ENCODE results near the gene TRIP10. TPM values are rescaled to one million over a fixed set of nuclear protein-coding genes. Genes with fewer than 3 reads are reported as not detected.
"Not testable (repeated sequence)": the region's sequence is repeated elsewhere in the genome, so short reads cannot be mapped to it uniquely, and the experiment has no call there.

The TRIP10 gene
- polyA plus RNA-seq, 1 donor, result 48.7 TPM

DNA sequence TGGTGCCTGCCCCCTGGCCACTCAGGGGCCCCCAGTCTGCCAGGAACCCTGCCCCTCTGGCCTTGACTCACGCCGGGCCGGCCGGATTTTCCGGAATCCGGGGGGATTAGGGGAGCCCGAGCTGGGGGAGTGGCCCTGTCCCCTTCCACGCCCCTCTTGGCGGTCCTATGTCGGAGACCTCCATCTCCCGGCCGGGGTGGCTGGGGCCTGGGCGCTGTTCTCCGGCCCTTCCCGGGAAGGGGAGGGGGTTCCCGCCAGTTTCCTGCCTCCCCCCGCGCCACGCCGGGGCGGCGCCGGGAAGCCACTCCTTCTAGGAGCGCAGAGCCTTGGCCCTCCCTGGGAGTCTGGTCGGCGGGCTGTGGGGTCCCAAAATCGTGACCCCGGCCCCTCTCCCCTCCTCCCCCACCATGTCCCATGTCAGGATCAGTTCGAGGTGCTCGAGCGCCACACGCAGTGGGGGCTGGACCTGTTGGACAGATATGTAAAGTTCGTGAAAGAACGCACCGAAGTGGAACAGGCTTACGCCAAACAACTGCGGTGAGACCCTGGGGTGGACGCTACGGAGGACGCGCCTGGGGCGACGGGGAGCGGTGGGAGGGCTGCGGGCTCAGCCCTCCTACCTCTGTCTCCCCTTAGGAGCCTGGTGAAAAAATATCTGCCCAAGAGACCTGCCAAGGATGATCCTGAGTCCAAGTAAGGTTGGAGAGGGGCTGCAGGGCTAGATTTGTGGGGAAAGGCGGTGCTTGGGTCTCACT is 1.3 kb downstream of the TRIP10 start:
- no peak for DNase-seq

DNA sequence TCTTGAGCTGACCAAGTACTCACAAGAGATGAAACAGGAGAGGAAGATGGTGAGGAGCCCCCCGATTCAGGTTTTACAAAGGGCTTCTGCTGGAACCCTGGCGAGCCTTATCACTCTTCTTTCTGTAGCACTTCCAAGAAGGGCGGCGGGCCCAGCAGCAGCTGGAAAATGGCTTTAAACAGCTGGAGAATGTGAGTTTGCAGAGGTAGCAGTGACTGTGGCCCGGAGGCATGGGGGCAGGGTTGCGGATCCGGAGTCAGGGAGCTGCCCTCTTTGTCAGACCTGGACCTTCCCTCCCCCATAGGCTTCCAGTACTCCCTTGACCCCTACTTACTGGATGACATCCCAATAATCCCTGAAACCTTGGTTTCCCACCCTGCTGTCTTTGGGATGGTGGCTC is 3.6 kb downstream of the TRIP10 start:
- no peak for DNase-seq

DNA sequence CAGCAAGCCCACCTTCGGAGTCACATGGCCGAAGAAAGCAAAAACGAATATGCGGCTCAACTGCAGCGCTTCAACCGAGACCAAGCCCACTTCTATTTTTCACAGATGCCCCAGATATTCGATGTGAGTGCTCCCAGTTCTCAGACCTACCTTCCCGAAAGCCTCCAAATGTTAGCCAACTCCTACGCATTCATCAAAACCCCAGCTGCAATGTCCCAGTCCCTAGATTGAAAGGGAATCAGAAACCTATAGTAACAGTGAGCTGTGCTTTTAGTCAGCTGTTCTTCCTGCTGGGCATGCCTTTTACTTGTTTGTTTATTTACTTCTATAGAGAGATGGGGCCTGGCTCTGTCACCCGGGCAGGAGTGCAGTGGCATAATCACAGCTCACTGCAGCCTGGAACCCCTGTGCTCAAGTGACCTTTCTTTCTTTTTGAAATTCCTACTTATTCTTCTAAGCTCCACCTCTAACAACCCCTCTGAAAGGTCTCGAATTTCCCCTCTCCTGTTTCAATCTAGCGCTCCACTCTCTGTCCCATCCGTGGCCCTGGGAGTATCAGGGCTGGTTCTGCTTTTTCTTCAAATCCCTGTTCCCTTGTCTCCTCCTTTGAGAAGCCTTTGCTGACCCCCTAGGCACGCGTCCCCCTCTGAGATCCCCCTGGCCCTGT is 4.4 kb downstream of the TRIP10 start:
- no peak for DNase-seq

DNA sequence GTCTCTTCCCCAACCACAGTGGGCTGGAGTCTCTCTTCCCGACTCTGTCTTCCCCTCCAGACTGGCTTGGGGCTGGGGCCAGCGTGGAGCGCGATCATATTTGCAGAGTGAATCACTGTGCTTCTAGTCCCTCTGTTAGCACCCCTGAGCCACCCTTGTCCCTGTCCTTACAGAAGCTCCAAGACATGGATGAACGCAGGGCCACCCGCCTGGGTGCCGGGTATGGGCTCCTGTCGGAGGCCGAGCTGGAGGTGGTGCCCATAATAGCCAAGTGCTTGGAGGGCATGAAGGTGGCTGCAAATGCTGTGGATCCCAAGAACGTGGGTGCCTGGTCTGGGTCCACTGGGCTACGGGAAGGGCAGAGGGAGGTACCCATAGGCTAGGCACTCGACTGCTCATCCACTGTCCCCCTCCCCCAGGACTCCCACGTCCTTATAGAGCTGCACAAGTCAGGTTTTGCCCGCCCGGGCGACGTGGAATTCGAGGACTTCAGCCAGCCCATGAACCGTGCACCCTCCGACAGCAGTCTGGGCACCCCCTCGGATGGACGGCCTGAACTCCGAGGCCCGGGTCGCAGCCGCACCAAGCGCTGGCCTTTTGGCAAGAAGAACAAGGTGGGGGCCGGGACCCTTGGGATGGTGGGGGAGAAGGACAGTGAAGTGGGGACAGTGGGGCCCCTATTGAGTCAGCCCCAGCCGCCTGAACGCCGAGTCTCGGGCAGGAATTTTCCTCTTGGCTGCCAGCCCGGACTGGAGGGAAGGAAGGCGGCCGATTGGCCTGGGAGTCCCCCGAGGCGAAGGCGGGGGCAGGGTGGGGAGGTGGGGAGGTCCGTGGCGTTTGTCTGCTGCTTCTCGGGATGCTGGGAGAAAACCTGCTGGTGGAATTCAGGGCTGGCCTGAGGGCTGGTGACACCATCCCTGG is 5.2 kb downstream of the TRIP10 start:
- no peak for DNase-seq

DNA sequence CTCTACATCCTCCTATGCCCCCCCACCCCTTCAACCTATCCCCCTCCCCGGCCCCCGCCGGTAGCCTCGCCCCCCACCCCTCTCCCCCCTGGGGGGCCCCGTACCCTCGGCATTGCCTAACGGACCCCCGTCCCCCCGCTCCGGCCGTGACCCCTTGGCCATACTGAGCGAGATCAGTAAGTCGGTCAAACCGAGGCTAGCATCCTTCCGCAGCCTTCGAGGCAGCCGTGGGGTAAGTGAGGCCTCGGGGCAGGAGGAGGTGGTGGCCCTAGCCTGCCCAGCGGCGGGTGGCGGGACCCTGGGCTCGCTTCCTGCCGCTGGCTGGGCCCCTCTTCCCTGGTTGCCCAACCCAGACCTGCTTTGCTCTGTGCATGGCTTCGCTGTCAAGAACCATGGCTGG is 6.5 kb downstream of the TRIP10 start:
- DNase-seq, result no peak

DNA sequence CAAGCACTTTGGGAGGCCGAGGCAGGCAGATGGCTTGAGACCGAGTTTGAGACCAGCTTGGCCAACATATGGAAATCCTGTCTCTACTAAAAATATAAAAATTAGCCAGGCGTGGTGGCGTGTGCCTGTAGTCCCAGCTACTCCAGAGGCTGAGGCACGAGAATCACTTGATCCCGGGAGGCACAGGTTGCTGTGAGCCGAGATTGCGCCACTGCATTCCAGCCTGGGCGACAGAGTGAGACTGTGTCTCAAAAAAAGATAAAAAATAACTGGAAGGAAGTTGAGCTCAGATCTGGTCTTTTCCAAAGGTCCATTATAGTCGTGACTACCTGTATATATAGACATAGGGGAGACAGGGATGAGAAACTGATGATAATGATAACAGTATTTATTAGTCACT is 9.1 kb downstream of the TRIP10 start:
- not testable (repeated sequence) for DNase-seq

DNA sequence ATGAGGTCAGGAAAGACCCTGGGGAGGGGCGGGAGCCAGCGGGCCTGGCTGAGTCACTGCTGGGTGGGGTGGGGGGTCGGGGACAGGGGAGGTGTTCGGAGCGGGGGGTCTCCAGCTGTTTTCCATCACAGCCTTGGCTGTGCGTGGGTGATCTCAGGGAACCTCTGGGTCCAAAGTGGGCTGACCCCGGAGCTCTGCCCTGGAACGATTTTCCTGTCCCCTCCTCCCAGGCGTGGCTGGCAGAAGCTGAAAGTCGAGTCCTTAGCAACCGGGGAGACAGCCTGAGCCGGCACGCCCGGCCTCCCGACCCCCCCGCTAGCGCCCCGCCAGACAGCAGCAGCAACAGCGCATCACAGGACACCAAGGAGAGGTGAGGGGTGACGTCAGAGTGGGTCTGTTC is 10.6 kb downstream of the TRIP10 start:
- DNase-seq, result no peak

DNA sequence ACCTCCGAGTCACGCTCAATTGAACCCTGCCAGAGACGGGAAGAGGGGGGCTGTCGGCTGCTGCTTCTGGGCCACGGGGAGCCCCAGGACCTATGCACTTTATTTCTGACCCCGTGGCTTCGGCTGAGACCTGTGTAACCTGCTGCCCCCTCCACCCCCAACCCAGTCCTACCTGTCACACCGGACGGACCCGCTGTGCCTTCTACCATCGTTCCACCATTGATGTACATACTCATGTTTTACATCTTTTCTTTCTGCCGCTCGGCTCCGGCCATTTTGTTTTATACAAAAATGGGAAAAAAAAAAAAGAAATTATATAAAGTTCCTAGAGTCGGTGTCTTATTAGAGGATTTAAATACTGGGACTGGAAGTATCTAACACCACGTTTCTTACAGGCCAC is 11.7 kb downstream of the TRIP10 start:
- no peak for DNase-seq

DNA sequence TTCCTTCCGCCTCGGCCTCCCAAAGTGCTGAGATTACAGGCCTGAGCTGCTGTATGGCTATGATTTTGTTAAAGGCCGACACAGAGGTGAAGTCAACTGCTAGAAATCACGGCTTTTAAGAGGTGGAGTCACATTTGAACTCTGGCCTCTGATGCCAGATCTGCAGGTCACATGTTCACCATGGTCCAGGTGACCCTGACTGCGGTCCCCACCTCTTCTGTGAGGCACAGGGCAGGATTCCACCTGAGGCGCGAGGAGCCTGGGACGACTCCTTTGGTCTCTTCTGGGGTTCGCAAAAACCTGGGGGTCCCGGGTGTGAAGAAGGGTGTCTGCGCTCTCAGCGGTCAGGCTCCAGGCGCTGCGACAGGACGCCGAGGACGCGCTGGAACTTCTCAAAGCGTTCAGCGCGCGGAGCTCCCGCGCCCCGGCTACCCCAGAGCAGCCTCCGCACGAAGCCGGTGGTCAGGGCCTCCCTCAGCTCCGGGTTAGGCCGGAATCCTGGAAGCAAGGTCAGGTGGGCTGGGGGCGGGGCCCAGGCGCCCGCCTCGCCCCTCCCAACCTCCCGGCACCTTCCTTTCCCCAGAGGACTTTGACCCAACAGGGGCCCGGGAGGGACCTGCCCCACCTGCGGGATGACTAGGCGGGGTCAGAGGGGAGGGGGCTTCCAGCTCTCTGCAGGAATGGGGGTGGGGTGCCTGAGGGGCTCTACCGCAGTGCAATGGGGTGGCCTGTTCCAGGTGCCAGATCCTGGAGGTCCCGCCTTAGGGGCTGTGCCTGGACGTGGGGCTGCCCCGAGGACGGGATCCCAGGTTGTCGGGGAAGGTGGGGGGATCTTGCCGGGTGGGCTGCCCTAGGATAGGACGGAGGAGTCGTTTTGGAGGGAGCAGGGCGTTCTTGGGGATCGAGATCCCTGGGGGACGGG is 13.0 kb downstream of the TRIP10 start:
- no peak for DNase-seq

DNA sequence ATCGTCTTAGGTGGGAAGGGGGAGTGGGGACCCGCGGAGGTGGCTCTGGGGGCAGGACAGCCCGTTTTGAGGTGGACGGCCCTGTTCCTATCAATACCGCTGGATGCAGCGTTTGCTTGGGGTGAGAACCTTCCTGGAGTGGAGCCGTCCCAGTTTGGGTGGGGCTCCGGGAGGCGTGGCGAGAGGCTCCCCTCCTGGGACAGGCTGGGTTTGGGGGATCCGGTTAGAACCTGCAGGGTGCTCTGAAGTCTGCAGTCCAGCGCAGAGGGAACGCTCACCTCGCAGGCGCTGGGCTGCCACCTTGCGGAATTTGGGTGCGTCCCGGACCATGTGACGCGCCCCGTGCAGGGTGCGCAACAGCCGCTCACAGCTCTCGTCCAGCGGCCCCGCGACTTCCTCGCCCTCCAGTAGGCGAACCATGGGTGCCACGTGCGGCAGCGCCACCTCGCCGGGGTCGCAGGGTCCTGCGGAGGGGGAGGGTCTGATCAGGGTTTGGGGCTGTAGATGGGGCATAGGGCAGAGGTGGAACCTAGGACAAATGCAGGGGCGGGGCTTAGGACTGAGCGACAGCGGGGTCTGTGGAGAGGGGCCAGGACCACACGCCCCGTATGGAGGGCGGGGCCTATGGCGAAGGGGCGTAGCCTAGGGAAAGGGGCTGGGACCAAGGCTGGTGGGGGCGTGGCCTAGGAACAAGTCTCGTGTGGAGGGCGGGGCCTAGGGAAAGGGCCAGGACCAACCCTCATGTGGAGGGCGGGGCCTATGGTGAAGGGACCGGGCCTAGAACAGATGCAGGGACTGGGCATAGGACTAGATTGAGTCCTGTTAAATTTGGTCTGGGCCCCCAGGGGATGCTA is 13.9 kb downstream of the TRIP10 start:
- DNase-seq, result no peak

DNA sequence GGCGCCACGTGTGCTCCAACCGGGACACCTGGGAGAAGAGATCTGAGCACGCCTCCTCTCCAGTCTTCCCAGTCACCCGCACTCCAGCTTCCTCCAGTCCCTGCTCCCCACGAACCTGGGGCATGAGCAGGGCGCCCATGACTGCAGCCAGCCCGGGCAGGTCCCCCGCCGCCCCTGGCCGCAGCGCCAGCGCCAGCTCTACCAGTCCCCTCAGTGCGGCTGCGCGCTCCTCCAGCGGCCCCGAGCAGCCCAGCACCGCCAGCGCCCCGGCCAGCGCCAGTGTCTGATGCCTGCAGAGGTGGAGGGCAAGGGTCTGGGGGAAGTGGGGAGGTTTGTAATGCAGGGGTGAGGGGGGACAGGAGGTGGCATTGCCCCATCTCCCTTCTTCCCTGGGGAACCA is 14.7 kb downstream of the TRIP10 start:
- no peak for DNase-seq

DNA sequence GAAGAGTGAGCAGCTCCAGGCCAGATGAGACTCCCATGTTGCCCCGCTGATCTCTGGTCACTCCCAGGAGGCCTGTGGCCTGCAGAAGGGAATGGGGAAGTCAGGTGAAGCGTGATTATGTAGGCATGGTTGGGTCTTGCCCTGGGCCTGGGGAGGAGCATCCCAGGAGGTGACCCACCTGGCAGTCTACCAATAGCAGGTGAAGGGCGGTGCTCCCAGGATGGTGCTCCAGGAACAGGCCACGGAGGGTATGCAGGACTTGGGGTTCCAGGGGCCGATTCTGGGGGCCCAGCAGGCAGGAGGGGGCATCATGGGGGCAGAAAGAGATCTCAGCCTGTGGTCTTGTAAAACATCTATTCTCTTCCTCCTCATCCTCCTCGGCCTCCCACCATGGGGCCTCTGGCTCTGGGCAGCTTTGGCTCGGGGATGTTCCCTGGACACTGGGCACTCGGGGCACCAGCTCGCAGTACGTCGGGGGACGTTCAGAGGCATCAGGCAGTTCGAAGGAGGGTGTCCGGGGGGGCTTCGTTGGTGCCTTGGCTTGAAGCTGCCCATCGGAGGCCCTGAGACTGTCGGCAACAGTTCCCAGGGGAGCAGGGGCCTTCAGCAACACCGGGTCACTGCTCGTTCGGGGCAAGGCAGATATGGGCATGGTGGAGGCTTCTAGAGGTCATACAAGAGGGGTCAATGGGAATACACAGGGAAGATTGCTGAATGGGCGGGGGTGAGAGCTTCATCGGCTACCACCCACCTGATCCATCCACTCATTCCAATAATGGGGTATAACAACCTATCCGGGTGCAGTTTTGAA is 15.4 kb downstream of the TRIP10 start:
- DNase-seq, result no peak

DNA sequence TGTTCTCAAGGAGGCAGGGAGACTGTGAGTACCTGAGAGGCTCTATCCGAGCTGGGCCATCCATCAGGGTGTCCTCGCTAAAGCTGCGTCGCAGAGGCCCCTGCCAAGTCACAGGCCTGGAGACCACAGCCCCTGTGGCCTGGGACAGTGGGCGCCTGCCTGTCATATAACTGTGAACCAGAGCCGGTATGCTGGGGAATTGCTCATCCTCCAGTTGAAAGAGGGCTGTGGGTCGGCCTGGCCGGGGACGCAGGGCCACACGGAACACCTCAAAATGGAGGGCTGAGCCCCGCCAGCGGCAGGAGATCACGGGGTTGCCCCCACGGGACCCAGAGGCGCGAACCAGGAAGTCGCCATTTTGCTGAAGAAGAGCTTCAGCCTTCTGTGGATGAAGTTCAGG is 21.1 kb downstream of the TRIP10 start:
- DNase-seq, result no peak

DNA sequence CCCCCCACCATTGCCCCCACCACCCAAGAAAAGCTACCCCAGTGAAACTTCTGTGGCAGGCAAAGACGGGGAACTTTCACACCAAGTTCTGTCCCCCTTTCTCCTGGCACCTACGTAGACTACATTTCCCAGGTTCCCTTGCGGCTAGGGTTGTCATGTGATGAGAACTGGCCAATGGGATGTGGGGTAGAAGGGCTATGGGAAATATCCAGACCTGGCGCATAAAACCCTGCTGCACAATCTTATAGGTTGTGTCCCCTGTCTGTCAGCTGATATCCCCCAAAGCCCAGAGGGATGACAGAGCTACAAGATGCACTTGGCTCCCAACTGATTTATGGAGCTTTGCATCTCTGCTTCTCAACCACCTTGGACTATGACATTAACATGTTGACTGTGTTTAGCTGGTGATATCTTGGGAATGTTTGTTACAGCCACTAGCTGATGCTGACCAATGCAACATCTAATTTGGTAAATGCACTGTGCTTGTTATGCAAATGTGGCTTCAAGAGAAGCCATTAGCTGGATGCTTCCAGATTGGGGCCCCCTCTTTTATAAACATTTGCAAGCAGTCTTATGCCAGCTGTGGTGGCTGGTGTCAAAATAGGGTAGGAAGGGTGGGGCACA is 21.7 kb downstream of the TRIP10 start:
- no peak for DNase-seq

DNA sequence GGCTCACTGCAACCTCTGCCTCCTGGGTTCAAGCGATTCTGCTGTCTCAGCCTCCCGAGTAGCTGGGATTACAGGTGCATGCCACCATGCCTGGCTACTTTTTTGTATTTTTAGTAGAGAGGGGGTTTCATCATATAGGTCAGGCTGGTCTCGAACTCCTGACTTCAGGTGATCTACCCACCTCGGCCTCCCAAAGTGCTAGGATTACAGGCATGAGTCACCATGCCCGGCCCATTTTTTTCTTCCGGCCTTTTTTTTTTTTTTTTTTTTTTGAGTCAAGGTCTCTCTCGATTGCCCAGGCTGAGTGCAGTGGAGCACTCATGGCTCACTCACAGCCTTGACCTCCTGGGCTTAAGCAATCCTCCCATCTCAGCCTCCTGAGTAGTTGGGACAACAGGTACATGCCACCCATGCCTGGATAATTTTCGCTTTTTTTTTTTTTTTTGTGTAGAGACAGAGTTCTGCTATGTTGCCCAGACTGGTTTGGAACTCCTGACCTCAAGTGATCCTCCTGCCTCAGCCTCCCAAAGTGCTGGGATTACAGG is 22.8 kb downstream of the TRIP10 start:
- DNase-seq, result not testable (repeated sequence)

DNA sequence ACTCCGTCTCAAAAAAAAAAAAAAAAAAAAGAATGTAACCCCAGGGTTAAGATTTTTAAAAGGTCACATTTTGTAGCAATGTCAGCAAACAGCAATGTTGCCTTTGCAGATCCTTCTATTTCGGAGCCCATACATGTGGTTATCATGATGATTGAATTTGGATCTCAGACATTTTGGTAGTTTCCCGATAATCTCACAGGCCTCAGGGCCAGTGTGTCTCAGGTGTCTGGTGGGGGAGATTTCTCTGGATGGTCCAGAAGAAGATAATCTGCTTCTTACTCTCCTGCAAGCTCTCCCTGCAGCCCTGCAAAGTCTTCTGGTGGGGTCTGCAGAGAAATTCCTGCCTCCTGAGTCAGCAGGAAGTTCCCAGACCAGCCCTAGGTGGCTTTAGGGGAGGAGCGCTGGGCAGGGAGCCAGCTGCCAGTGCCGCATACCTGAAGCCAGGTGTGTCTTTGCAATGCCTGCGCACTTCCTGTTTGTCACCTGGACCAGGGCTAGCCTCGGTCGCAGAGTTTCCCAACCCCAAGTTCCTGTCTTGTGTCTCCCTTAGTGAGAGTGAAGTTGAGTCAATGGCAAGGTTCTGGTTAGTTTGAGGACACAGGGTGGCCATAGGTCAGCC is 26.4 kb downstream of the TRIP10 start:
- peak; percentile 55 for DNase-seq

DNA sequence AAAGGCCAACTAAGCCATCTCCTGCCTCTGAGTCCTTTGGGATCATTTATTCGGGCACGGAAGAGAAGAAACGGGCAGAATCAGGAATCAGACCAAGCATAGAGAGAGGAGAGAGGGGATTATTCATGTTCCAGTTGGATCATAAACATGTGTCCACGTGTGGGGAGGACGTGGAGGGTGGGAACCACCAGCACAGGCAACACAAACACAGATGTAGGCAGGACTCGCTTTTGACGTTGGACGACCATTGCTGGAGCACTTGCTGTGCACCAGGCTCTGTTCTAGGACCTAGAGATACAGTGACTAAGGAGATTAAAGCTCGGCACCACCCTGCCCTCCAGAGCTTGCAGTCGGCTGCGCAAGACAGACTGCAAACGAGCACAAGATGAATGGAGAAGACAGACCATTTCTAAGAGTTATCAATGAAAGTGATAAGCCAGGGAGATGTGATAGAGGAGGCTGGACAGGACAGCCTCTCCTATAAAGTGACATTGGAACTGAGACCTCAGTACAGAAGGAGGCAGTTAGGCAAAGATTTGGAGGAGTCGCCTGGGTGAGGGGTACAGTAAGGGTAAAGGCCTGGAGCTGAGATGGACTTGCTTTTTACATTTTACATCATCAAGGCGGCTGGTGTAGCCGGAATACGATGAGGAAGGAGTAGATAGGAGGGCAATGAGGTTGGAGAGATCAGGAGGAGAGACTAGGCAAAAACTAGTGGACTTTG is 27.0 kb downstream of the TRIP10 start:
- DNase-seq, result no peak

DNA sequence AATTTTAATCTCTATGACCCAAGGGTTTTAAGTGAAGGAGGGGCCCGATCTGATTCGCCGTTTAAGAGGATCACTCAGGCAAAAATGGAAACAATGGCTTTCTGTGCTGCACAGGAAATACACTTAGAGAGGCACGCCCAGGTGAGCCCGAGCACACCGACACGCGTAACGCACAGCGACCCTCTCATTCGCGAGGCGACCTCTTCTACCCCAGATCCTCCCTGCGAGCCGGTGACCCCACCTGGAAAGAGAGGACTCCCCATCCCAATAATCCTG is 27.5 kb downstream of the TRIP10 start:
- no peak for DNase-seq
